GM19328 (cell line): ENCODE results near the gene GPR161.

Experiments
- ATAC-seq: cut with Tn5 transposase; IDR thresholded peaks from one replicate; pipeline ENCODE4 v1.9.1; 2021; ENCODE audit warnings: mild to moderate bottlenecking, moderate library complexity; ENCODE audit not compliant: unreplicated experiment

The GPR161 gene

GRCh38 chr1:168050307-168050706 lies 86.4 kb downstream of the GPR161 start:
- no peak for ATAC-seq

DNA sequence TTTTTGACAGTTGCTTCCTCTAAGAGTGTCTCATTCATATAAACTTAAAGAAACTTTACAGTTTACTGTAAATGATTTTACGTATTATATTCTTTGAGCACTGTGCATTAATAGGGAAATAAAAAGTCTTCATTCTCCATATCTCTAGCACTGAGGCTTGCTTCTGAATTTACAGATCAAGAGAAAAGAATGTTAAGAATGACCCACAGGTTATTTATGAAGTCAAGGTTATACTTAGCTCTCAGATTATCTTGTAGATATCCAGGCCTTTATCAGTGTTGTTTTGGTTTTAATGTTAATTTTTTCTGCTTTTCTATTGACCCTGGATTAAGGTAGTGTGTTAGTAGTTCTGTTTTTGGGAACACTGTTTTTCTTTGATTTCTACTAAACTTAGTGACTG lies 91.4 kb downstream of the GPR161 start:
- no peak for ATAC-seq

- ATAC-seq: no peak
Observed at GRCh38 chr1:168042362-168042761, 94.4 kb downstream of the GPR161 start.

DNA sequence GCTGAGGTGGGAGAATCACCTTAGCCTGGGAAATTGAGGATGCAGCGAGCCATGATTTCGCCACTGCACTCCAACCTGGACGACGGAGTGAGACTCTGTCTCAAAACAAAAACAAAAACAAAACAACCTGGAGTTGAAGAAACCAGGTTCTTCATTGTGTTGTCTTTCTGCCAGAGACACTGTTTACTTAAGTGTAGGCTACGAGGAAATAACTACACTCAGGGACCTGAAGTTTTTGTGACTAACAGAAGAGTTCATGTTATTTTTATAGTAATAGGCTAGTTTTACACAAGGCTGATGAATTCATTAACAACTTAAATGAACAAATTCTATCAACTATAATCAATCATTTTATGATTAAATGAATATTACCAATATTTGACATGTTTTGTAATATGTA lies 101.4 kb downstream of the GPR161 start:
- ATAC-seq: no peak

DNA sequence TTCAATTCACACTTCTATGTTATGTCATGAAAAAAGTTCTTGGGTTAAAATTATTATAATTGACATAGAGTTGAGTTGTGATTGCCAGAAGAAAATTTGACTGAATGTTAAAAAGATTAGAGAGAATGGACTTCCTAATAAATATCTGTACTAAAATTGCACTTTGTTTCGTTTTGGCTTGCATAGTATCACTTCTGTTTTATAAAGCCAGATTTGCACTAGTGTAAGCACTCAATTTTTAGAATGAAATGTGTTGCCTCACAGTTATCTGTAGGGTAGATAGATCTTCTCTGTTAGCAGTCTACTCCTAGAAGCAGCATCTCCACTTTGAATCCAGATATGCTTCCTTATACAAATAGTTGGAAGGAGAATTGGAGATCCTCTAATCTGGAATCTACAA lies 104.7 kb downstream of the GPR161 start:
- ATAC-seq: no peak

GRCh38 chr1:168031627-168032026 lies 105.1 kb downstream of the GPR161 start:
- ATAC-seq: no peak

- no peak for ATAC-seq
Observed at GRCh38 chr1:168031198-168031597, 105.5 kb downstream of the GPR161 start.
